MG63 (cell line): Measurements from ENCODE around the gene GMDS. TPM values are rescaled to one million over a fixed set of nuclear protein-coding genes. Genes with fewer than 3 reads are reported as not detected.

Experiments
- DNase-seq: peaks from one replicate; pipeline ENCODE4 v3.0.0-alpha.2; 2020
- H3K27me3 ChIP-seq: fragments of 250-450 bp; sonication (Bioruptor Pico); 2 replicates; pipeline ENCODE4 v1.5.1; 2020; ENCODE audit warnings: mild to moderate bottlenecking, moderate library complexity
- H3K36me3 ChIP-seq: fragments of 250-450 bp; sonication (Bioruptor Pico); 2 replicates; pipeline ENCODE4 v1.5.1; 2020; ENCODE audit warnings: mild to moderate bottlenecking, moderate library complexity
- H3K4me3 ChIP-seq: fragments of 250-450 bp; sonication (Bioruptor Pico); 2 replicates; pipeline ENCODE4 v1.5.1; 2020; ENCODE audit warnings: mild to moderate bottlenecking, moderate library complexity
- H3K9me3 ChIP-seq: fragments of 250-450 bp; sonication (Bioruptor Pico); 2 replicates; pipeline ENCODE4 v1.5.1; 2020; ENCODE audit warnings: mild to moderate bottlenecking, moderate library complexity
- total RNA-seq: library from RNA; depleted of rRNA; stranded (reverse); fragments of >200 nt; shearing (Covaris generic); gene quantifications from 2 replicates; pipeline ENCODE4 v1.2.3, GENCODE V29; 2014; ENCODE audit warnings: low replicate concordance

GMDS gene
- total RNA-seq, 1 experiment from 2014 or later, result 1.8 TPM

- Histone ChIP-seq H3K4me3 (no peak overlapping the region), H3K36me3 (no peaks in the 10 kb centered on the region), H3K27me3 (no peaks in the 10 kb centered on the region), H3K9me3 (no peaks in the 10 kb centered on the region)
- DNase-seq, result no peak
Observed at GRCh38 chr6:1815827-1816452, 429.5 kb downstream of the GMDS start.

GRCh38 chr6:1814279-1814678 lies 431.1 kb downstream of the GMDS start:
- Histone ChIP-seq H3K9me3 (no peaks in the 10 kb centered on the region), H3K36me3 (no peaks in the 10 kb centered on the region), H3K27me3 (no peaks in the 10 kb centered on the region), H3K4me3 (no peak overlapping the region)
- no peak for DNase-seq

- H3K9me3 ChIP-seq, result no peaks in the 10 kb centered on the region
- no peak for DNase-seq
- no peak overlapping the region for H3K4me3 ChIP-seq
- no peaks in the 10 kb centered on the region for H3K36me3 ChIP-seq
- H3K27me3 ChIP-seq, result no peaks in the 10 kb centered on the region
Observed at GRCh38 chr6:1812487-1812886, 432.9 kb downstream of the GMDS start.

GRCh38 chr6:1812034-1812433 lies 433.4 kb downstream of the GMDS start:
- no peaks in the 10 kb centered on the region for H3K36me3 ChIP-seq
- H3K27me3 ChIP-seq, result no peaks in the 10 kb centered on the region
- H3K4me3 ChIP-seq, result no peak overlapping the region
- DNase-seq, result no peak
- no peaks in the 10 kb centered on the region for H3K9me3 ChIP-seq

GRCh38 chr6:1810880-1811279 lies 434.5 kb downstream of the GMDS start:
- no peak for DNase-seq
- no peaks in the 10 kb centered on the region for H3K36me3 ChIP-seq

GRCh38 chr6:1809291-1809988 lies 436.0 kb downstream of the GMDS start:
- no peaks in the 10 kb centered on the region for H3K36me3 ChIP-seq
- H3K27me3 ChIP-seq, result no peaks in the 10 kb centered on the region
- no peak for DNase-seq
- no peaks in the 10 kb centered on the region for H3K9me3 ChIP-seq
- H3K4me3 ChIP-seq, result no peak overlapping the region

More at GRCh38 chr6:1810880-1811279, 434.5 kb downstream of the GMDS start:
- H3K27me3 ChIP-seq, result no peaks in the 10 kb centered on the region
- no peaks in the 10 kb centered on the region for H3K9me3 ChIP-seq
- no peak overlapping the region for H3K4me3 ChIP-seq

GRCh38 chr6:1806935-1807334 lies 438.5 kb downstream of the GMDS start:
- Histone ChIP-seq H3K36me3 (no peaks in the 10 kb centered on the region), H3K4me3 (no peak overlapping the region), H3K9me3 (no peaks in the 10 kb centered on the region), H3K27me3 (no peaks in the 10 kb centered on the region)
- DNase-seq, result no peak

- Histone ChIP-seq H3K27me3 (no peaks in the 10 kb centered on the region), H3K4me3 (no peak overlapping the region), H3K9me3 (no peaks in the 10 kb centered on the region), H3K36me3 (no peaks in the 10 kb centered on the region)
- no peak for DNase-seq
Observed at GRCh38 chr6:1802491-1803395, 442.7 kb downstream of the GMDS start.

GRCh38 chr6:1801401-1801800 lies 444.0 kb downstream of the GMDS start:
- Histone ChIP-seq H3K36me3 (no peaks in the 10 kb centered on the region), H3K9me3 (no peaks in the 10 kb centered on the region)

GRCh38 chr6:1800845-1801244 lies 444.6 kb downstream of the GMDS start:
- H3K36me3 ChIP-seq, result no peaks in the 10 kb centered on the region

More at GRCh38 chr6:1801401-1801800, 444.0 kb downstream of the GMDS start:
- no peaks in the 10 kb centered on the region for H3K27me3 ChIP-seq
- DNase-seq, result no peak
- no peak overlapping the region for H3K4me3 ChIP-seq

GRCh38 chr6:1798965-1799325 lies 446.5 kb downstream of the GMDS start:
- Histone ChIP-seq H3K9me3 (no peaks in the 10 kb centered on the region), H3K36me3 (no peaks in the 10 kb centered on the region), H3K4me3 (no peak overlapping the region), H3K27me3 (no peaks in the 10 kb centered on the region)
- DNase-seq, result no peak

More at GRCh38 chr6:1800845-1801244, 444.6 kb downstream of the GMDS start:
- Histone ChIP-seq H3K4me3 (no peak overlapping the region), H3K27me3 (no peaks in the 10 kb centered on the region), H3K9me3 (no peaks in the 10 kb centered on the region)
- DNase-seq, result no peak

- no peak for DNase-seq
- Histone ChIP-seq H3K27me3 (no peaks in the 10 kb centered on the region), H3K36me3 (no peaks in the 10 kb centered on the region), H3K4me3 (no peak overlapping the region), H3K9me3 (no peaks in the 10 kb centered on the region)
Observed at GRCh38 chr6:1798303-1798964, 447.0 kb downstream of the GMDS start.

GRCh38 chr6:1797801-1798200 lies 447.6 kb downstream of the GMDS start:
- no peak for DNase-seq
- no peaks in the 10 kb centered on the region for H3K27me3 ChIP-seq
- H3K4me3 ChIP-seq, result no peak overlapping the region
- H3K9me3 ChIP-seq, result no peaks in the 10 kb centered on the region
- no peaks in the 10 kb centered on the region for H3K36me3 ChIP-seq

GRCh38 chr6:1796706-1797529 lies 448.5 kb downstream of the GMDS start:
- H3K4me3 ChIP-seq, result no peak overlapping the region
- no peaks in the 10 kb centered on the region for H3K27me3 ChIP-seq
- H3K9me3 ChIP-seq, result no peaks in the 10 kb centered on the region
- no peak for DNase-seq
- H3K36me3 ChIP-seq, result no peaks in the 10 kb centered on the region

- DNase-seq, result no peak
- no peaks in the 10 kb centered on the region for H3K9me3 ChIP-seq
- H3K27me3 ChIP-seq, result no peaks in the 10 kb centered on the region
- no peak overlapping the region for H3K4me3 ChIP-seq
- H3K36me3 ChIP-seq, result no peaks in the 10 kb centered on the region
Observed at GRCh38 chr6:1795910-1796309, 449.5 kb downstream of the GMDS start.

GRCh38 chr6:1792989-1793388 lies 452.4 kb downstream of the GMDS start:
- no peaks in the 10 kb centered on the region for H3K9me3 ChIP-seq
- H3K27me3 ChIP-seq, result no peaks in the 10 kb centered on the region
- no peaks in the 10 kb centered on the region for H3K36me3 ChIP-seq
- peak; percentile 34 for DNase-seq
- no peak overlapping the region for H3K4me3 ChIP-seq
